HepG2 (cell line): Measurements from ENCODE around the gene GFER. TPM values are rescaled to one million over a fixed set of nuclear protein-coding genes. Genes with fewer than 3 reads are reported as not detected.
A peak's percentile ranks its signal among the peaks of the same experiment; 100 is the strongest.

ENCODE experiments used
- ARHGAP35 ChIP-seq: sonication (generic); formaldehyde crosslinking; IDR thresholded peaks from 2 replicates; pipeline ENCODE4 v1.9.0; 2022; ENCODE audit warnings: mild to moderate bottlenecking, inconsistent platforms, moderate library complexity, missing genetic modification reagents, borderline replicate concordance
- ARID4A ChIP-seq: sonication (generic); formaldehyde crosslinking; IDR thresholded peaks from 2 replicates; pipeline ENCODE4 v1.5.0; 2020; ENCODE audit warnings: mild to moderate bottlenecking, missing genetic modification reagents, borderline replicate concordance
- BCL6 ChIP-seq: IDR thresholded peaks from 2 replicates; pipeline ENCODE4 v1.6.1; 2016; ENCODE audit warnings: missing genetic modification reagents, missing compliant biosample characterization
- HOXA7 ChIP-seq: sonication (generic); formaldehyde crosslinking; IDR thresholded peaks from 2 replicates; pipeline ENCODE4 v1.8.1; 2022; ENCODE audit warnings: mild to moderate bottlenecking, missing genetic modification reagents, moderate library complexity
- RBM39 ChIP-seq: fragments of 200-400 bp; formaldehyde crosslinking; IDR thresholded peaks from one replicate; pipeline ENCODE4 v1.6.1; 2018; ENCODE audit warnings: antibody characterized with exemption, mild to moderate bottlenecking, low read depth, low read length; ENCODE audit not compliant: poor library complexity, severe bottlenecking
- SUZ12 ChIP-seq: fragments of 150-350 bp; IDR thresholded peaks from 2 replicates; pipeline ENCODE4 v1.6.1; 2014; ENCODE audit warnings: low read depth, low read length
- TARDBP ChIP-seq: sonication (generic); formaldehyde crosslinking; IDR thresholded peaks from 2 replicates; pipeline ENCODE4 v1.8.0; 2022; ENCODE audit warnings: mild to moderate bottlenecking, missing genetic modification reagents
- TBP ChIP-seq: sonication (generic); formaldehyde crosslinking; IDR thresholded peaks from 2 replicates; pipeline ENCODE4 v1.5.0; 2020; ENCODE audit warnings: missing genetic modification reagents
- TBX2 ChIP-seq: sonication (generic); formaldehyde crosslinking; IDR thresholded peaks from 2 replicates; pipeline ENCODE4 v1.5.0; 2020; ENCODE audit warnings: missing genetic modification reagents, mild to moderate bottlenecking, borderline replicate concordance
- ZNF260 ChIP-seq: sonication (generic); formaldehyde crosslinking; IDR thresholded peaks from 2 replicates; pipeline ENCODE4 v1.4.0; 2020; ENCODE audit warnings: missing genetic modification reagents, low read depth, mild to moderate bottlenecking, borderline replicate concordance
- ZNF33B ChIP-seq: sonication (generic); formaldehyde crosslinking; IDR thresholded peaks from 2 replicates; pipeline ENCODE4 v1.5.1; 2020; ENCODE audit warnings: mild to moderate bottlenecking, missing genetic modification reagents
- ZNF550 ChIP-seq: sonication (generic); formaldehyde crosslinking; IDR thresholded peaks from 2 replicates; pipeline ENCODE4 v1.4.0; 2020; ENCODE audit warnings: mild to moderate bottlenecking, missing genetic modification reagents, borderline replicate concordance
- ZNF766 ChIP-seq: sonication (generic); formaldehyde crosslinking; IDR thresholded peaks from 2 replicates; pipeline ENCODE4 v1.5.0; 2020; ENCODE audit warnings: missing genetic modification reagents, borderline replicate concordance
- ZNF839 ChIP-seq: sonication (generic); formaldehyde crosslinking; IDR thresholded peaks from 2 replicates; pipeline ENCODE4 v1.4.0; 2020; ENCODE audit warnings: missing genetic modification reagents, mild to moderate bottlenecking, borderline replicate concordance
- polyA plus RNA-seq, 8 experiments: library from polyadenylated mRNA; depleted of rRNA in 3 of 8; stranded (reverse) in 7 of 8; unstranded in 1 of 8; fragments of >200 nt; fragmentation: Illumina TruSeq in 4 of 8; extraction: Trizol in 4 of 8; gene quantifications; 2 replicates each; pipeline versions ENCODE4 v1.2.1 to v1.2.3, GENCODE V29; 2011 to 2016; ENCODE audit warnings: low read depth in 4 of 8, missing spikeins in 1 of 8, mixed read lengths in 1 of 8; ENCODE audit not compliant: insufficient read depth in 1 of 8
- total RNA-seq, 5 experiments: library from RNA; depleted of rRNA; stranded (reverse); fragments of >200 nt; fragmentation: Illumina TruSeq; extraction: Trizol; gene quantifications; 2 replicates each; pipeline ENCODE4 v1.2.3, GENCODE V29; 2016; ENCODE audit warnings: low read depth in 1 of 5
- TF ChIP-seq, protein P1 (sequence below): sonication (generic); formaldehyde crosslinking; IDR thresholded peaks from 2 replicates; pipeline ENCODE4 v1.5.1; 2020; ENCODE audit warnings: mild to moderate bottlenecking, missing genetic modification reagents, borderline replicate concordance
- TF ChIP-seq, protein P2 (sequence below): sonication (generic); formaldehyde crosslinking; IDR thresholded peaks from 2 replicates; pipeline ENCODE4 v1.4.0; 2020; ENCODE audit warnings: mild to moderate bottlenecking, missing genetic modification reagents

Gene GFER
- total and polyA plus RNA-seq, 2 of the 13 experiments (the other 11 are each of a cell fraction or from before 2014, with no cell fraction given) = 28.6 to 71.7 TPM

DNA sequence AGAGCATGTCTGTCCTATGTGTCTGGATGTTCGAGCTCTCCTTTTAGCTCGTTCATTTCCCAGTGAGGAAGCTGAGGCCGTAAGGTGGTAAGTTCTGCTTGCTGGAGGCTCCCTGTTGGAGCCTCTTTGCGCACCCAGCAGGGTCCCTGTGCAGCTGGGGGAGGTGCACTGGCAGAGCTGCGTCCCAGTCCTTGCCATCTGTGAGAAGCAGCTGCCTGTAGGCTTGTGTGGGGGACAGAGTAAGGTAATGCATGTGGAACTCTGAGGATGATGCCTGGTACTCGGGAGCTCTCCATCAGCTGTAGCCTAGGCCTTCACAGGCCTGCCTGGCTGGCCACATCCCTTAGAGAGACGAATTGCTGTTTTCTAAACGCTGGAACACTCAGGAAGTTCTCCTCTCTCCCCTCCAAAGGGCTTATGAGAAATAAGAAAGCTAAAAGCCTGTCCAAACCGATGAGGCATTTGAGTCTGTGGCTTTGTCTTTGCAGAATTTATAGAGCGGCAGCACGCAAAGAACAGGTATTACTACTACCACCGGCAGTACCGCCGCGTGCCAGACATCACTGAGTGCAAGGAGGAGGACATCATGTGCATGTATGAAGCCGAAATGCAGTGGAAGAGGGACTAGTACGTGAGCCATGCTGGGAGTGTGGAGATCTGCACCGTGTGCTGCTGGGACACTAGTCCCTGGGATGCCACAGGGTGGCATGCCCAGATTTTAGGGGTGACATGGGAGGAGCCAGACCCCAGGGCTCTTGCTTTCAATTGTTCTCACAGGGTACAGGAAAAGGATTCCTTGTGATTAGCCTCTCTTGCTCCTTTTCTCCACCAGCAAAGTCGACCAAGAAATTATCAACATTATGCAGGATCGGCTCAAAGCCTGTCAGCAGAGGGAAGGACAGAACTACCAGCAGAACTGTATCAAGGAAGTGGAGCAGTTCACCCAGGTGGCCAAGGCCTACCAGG, 23.0 kb upstream of the GFER start (continued):
- TF ChIP-seq RBM39 (no peak), ZNF260 (CRISPR knock-in tag) (no peak), ARHGAP35 (CRISPR knock-in tag) (no peak), SUZ12 (no peak), HOXA7 (no peak), TBX2 (CRISPR knock-in tag) (no peak), ZNF33B (CRISPR knock-in tag) (no peak), ZNF766 (no peak), ZNF839 (CRISPR knock-in tag) (peak; percentile 27; the same call in 1 of the 2 replicates), TARDBP (CRISPR knock-in tag) (no peak), TBP (no peak), ARID4A (CRISPR knock-in tag) (peak; percentile 9; the same call in 1 of the 2 replicates), BCL6 (CRISPR knock-in tag) (no peak), ZNF550 (CRISPR knock-in tag) (no peak)
- TF ChIP-seq, protein P1, sequence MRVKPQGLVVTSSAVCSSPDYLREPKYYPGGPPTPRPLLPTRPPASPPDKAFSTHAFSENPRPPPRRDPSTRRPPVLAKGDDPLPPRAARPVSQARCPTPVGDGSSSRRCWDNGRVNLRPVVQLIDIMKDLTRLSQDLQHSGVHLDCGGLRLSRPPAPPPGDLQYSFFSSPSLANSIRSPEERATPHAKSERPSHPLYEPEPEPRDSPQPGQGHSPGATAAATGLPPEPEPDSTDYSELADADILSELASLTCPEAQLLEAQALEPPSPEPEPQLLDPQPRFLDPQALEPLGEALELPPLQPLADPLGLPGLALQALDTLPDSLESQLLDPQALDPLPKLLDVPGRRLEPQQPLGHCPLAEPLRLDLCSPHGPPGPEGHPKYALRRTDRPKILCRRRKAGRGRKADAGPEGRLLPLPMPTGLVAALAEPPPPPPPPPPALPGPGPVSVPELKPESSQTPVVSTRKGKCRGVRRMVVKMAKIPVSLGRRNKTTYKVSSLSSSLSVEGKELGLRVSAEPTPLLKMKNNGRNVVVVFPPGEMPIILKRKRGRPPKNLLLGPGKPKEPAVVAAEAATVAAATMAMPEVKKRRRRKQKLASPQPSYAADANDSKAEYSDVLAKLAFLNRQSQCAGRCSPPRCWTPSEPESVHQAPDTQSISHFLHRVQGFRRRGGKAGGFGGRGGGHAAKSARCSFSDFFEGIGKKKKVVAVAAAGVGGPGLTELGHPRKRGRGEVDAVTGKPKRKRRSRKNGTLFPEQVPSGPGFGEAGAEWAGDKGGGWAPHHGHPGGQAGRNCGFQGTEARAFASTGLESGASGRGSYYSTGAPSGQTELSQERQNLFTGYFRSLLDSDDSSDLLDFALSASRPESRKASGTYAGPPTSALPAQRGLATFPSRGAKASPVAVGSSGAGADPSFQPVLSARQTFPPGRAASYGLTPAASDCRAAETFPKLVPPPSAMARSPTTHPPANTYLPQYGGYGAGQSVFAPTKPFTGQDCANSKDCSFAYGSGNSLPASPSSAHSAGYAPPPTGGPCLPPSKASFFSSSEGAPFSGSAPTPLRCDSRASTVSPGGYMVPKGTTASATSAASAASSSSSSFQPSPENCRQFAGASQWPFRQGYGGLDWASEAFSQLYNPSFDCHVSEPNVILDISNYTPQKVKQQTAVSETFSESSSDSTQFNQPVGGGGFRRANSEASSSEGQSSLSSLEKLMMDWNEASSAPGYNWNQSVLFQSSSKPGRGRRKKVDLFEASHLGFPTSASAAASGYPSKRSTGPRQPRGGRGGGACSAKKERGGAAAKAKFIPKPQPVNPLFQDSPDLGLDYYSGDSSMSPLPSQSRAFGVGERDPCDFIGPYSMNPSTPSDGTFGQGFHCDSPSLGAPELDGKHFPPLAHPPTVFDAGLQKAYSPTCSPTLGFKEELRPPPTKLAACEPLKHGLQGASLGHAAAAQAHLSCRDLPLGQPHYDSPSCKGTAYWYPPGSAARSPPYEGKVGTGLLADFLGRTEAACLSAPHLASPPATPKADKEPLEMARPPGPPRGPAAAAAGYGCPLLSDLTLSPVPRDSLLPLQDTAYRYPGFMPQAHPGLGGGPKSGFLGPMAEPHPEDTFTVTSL (CRISPR knock-in tag) = no peak
- TF ChIP-seq, protein P2, sequence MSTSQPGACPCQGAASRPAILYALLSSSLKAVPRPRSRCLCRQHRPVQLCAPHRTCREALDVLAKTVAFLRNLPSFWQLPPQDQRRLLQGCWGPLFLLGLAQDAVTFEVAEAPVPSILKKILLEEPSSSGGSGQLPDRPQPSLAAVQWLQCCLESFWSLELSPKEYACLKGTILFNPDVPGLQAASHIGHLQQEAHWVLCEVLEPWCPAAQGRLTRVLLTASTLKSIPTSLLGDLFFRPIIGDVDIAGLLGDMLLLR (CRISPR knock-in tag) = no peak
